ENCODE data around the gene NR2F2.
A peak's percentile ranks its signal among the peaks of the same experiment; 100 is the strongest.

Gene NR2F2

DNA sequence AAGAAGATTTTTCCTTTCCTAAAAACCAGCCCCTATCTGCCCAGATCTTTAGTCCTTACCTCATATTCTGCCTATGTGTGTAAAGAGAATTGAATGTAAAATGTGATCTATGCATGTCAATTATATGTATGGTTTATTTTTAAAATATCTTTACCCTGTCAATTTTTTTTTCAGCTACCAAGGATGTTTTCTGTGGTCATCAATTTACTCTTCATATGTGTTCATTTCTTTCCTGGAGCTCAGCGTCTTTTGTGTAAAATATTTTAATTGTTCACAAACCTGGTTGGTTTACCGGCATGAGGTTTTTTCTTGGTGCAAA lies 1.7 kb upstream of the NR2F2 start:
- TF ChIP-seq CTCF (IDR thresholded peaks at IDR 0.05; ENCODE audit: low read depth, low read length): no peak
- H3K4me3 ChIP-seq (ENCODE audit: low read depth, low read length): no peak overlapping the region

GRCh38 chr15:96329403-96329981 lies 1.0 kb upstream of the NR2F2 start:
- TF ChIP-seq CTCF (IDR thresholded peaks at IDR 0.05; ENCODE audit: low read depth, low read length): no peak
- peak overlapping the region; percentile 67 for H3K4me3 ChIP-seq (ENCODE audit: low read depth, low read length)

GRCh38 chr15:96330064-96330449 lies 443 bp upstream of the NR2F2 start:
- TF ChIP-seq CTCF (IDR thresholded peaks at IDR 0.05; ENCODE audit: low read depth, low read length): no peak
- peak overlapping the region; percentile 67 for H3K4me3 ChIP-seq (ENCODE audit: low read depth, low read length)

- no peak for TF ChIP-seq CTCF (IDR thresholded peaks at IDR 0.05; ENCODE audit: low read depth, low read length)
- H3K4me3 ChIP-seq (ENCODE audit: low read depth, low read length): peak overlapping the region; percentile 99
Observed at GRCh38 chr15:96331144-96331944, 844 bp downstream of the NR2F2 start.

DNA sequence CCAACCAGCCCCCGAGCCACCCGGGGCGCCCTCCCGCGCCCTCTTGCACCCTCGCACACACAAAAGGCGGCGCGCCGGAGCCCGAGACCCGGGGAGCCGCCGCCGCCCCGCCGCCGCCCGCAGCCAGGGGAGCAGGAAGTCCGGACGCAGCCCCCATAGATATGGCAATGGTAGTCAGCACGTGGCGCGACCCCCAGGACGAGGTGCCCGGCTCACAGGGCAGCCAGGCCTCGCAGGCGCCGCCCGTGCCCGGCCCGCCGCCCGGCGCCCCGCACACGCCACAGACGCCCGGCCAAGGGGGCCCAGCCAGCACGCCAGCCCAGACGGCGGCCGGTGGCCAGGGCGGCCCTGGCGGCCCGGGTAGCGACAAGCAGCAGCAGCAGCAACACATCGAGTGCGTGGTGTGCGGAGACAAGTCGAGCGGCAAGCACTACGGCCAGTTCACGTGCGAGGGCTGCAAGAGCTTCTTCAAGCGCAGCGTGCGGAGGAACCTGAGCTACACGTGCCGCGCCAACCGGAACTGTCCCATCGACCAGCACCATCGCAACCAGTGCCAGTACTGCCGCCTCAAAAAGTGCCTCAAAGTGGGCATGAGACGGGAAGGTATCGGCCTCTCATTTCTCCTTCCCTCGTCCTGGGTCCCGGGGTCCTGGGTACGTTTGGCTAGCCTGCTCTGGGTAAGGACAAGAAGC lies 1.6 kb downstream of the NR2F2 start:
- H3K4me3 ChIP-seq (ENCODE audit: low read depth, low read length): peak overlapping the region; percentile 99
- no peak for TF ChIP-seq CTCF (IDR thresholded peaks at IDR 0.05; ENCODE audit: low read depth, low read length)

- H3K4me3 ChIP-seq (ENCODE audit: low read depth, low read length): peak overlapping the region; percentile 99
- TF ChIP-seq CTCF (IDR thresholded peaks at IDR 0.05; ENCODE audit: low read depth, low read length): no peak
Observed at GRCh38 chr15:96332637-96333121, 2.2 kb downstream of the NR2F2 start.
